Sigmoid colon (tissue), 7 donors: ENCODE measurements around the gene GATA2. TPM values are rescaled to one million over a fixed set of nuclear protein-coding genes. Genes with fewer than 3 reads are reported as not detected.

ENCODE experiments used
- DNase-seq: peaks from one replicate; pipeline ENCODE4 v3.0.0-alpha.2; 2019
- H3K27ac ChIP-seq, 4 donors: fragments of 200-600 bp; sonication (generic); one replicate each; pipeline ENCODE4 v1.5.1; 2016 to 2019; ENCODE audit warnings: mild to moderate bottlenecking in 1 of 4
- H3K27me3 ChIP-seq, 3 donors: fragments of 200-600 bp; sonication (generic); one replicate each; pipeline ENCODE4 v1.5.1; 2019; ENCODE audit warnings: mild to moderate bottlenecking in 1 of 3
- H3K36me3 ChIP-seq, 4 donors: fragments of 200-600 bp; sonication (generic); one replicate each; pipeline ENCODE4 v1.5.1; 2016 to 2019
- H3K4me1 ChIP-seq, 4 donors: fragments of 200-600 bp; sonication (generic); one replicate each; pipeline ENCODE4 v1.5.1; 2017 to 2019
- H3K4me3 ChIP-seq, 4 donors: fragments of 200-600 bp; sonication (generic); one replicate each; pipeline ENCODE4 v1.5.1; 2017 to 2019; ENCODE audit warnings: mild to moderate bottlenecking in 2 of 4, moderate library complexity in 1 of 4
- H3K9me3 ChIP-seq, 4 donors: fragments of 200-600 bp in 3 of 4; sonication (generic) in 3 of 4; one replicate each; pipeline versions ENCODE4 v1.5.1 to v1.6.1; 2013 to 2019
- EP300 ChIP-seq, 4 donors: sonication (generic); formaldehyde crosslinking; IDR thresholded peaks; one replicate each; pipeline ENCODE4 v1.6.1; 2017; ENCODE audit warnings: antibody characterized with exemption in 4 of 4
- POLR2A ChIP-seq, 2 donors: fragments of 450-650 bp; IDR thresholded peaks; one replicate each; pipeline ENCODE4 v1.6.1; 2016; ENCODE audit warnings: antibody characterized with exemption in 2 of 2, mild to moderate bottlenecking in 2 of 2, moderate library complexity in 2 of 2
- POLR2AphosphoS5 ChIP-seq, 4 donors: sonication (generic); formaldehyde crosslinking; IDR thresholded peaks; one replicate each; pipeline ENCODE4 v1.6.1; 2017; ENCODE audit warnings: antibody characterized with exemption in 4 of 4
- WGBS, 2 donors: extraction: QIAGEN DNeasy Blood & Tissue Kit; methylation state at CpG; one replicate each; pipeline ENCODE4 v1.1.7; 2013; 5-methylcytosine and 5-hydroxymethylcytosine counted together
- intact Hi-C: fragments of 100-400 bp; cut with DNase I; formaldehyde crosslinking; loops from one replicate; pipeline ENCODE4 v1.15.1; 2023
- polyA plus RNA-seq, 3 donors: library from polyadenylated mRNA; stranded (reverse); fragments of 200-250 nt; gene quantifications; one replicate each; pipeline ENCODE4 v1.2.3, GENCODE V29; 2013
- total RNA-seq, 4 donors: library from RNA; depleted of rRNA; stranded (reverse); fragments of >200 nt; gene quantifications; one replicate each; pipeline ENCODE4 v1.1.0, GENCODE V29; 2016
- TF ChIP-seq, protein P1 (sequence below), 4 experiments: fragments of 450-650 bp in 3 of 4; fragments of 200-600 bp in 1 of 4; IDR thresholded peaks; one replicate each; pipeline ENCODE4 v1.5.1; 2016 to 2019; ENCODE audit warnings: antibody characterized with exemption in 4 of 4, mild to moderate bottlenecking in 3 of 4, moderate library complexity in 2 of 4
- donor health status: healthy with polysubstance abuse.
- donor health status: Bipolar disorder and iron deficiency.
- donor health status: healthy.

GATA2 gene
- total and polyA plus RNA-seq, 7 donors, result 0.46 to 6.6 (median 3.5) TPM

DNA sequence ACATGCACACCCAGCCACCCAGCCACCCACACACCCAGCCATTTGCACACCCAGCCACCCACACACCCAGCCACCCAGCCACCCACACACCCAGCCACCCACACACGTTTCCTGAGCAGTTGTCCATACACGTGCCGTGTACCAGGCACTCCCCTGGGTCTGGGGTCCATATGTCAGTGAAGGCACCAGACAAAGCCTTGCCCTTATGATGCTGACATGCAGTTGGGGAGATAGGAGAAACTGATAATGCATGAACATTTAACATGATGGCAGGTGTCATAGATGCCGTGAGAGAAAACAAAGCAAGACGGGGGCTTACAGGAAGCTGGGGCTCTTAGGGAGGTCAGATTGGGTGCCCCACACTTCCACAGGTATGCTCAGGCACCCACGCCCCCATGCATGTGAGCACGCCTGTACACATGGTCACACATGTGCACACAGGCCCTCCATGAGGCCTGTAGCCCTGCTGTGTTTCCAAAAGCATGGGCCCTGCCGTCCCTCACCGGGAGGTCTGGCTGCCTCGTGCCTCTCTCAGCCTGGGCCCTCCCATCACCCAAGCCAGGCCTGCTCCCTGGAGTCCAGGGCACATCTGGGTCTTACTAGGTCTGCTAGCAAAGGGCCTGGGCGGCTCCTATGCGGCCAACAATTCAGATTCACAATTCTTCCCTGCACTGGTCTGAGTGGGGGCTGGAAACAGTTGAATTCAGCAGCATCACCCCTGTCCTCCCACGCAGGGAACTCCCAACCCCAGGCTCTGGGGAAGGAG, 22.7 kb downstream of the GATA2 start:
- WGBS, 2 donors, result 65 to 68% methylated on average over 13 of the region's 13 CpGs
- peaks cover 0 to 43% (median 10%) of the 10 kb centered on the region in 3 donors for H3K27me3 ChIP-seq
- intact Hi-C loops, result no loop called here

DNA sequence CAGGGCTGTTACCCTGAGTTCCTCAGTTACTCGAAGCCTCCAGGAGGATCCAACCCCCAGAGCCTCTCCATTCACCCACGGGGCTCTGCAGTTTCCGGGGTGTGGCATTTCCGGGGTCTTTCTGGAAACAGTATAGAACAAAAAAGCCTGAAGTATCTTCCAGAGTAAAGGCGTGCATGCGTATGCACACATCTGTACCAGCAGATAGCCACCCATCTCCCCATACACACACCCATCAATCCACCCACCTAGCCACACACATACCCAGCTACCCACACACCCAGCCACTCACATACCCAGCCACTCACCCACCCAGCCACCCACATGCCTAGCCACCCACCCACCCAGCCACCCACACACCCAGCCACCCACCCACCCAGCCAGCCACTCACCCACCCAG, 23.4 kb downstream of the GATA2 start:
- Histone ChIP-seq H3K4me3 (no peak overlapping the region), H3K9me3 (no peaks in the 10 kb centered on the region), H3K27me3 (peaks cover 0 to 46% (median 10%) of the 10 kb centered on the region in 3 donors), H3K36me3 (no peaks in the 10 kb centered on the region), H3K4me1 (no peaks in the 10 kb centered on the region), H3K27ac (no peak overlapping the region)
- WGBS, 2 donors, result 74 to 84% methylated on average over 6 of the region's 6 CpGs
- TF ChIP-seq POLR2A (IDR thresholded peaks at IDR 0.05), result no peak
- no peak for TF ChIP-seq EP300 (IDR thresholded peaks at IDR 0.05)
- TF ChIP-seq POLR2AphosphoS5 (IDR thresholded peaks at IDR 0.05), result no peak
- TF ChIP-seq, protein P1, sequence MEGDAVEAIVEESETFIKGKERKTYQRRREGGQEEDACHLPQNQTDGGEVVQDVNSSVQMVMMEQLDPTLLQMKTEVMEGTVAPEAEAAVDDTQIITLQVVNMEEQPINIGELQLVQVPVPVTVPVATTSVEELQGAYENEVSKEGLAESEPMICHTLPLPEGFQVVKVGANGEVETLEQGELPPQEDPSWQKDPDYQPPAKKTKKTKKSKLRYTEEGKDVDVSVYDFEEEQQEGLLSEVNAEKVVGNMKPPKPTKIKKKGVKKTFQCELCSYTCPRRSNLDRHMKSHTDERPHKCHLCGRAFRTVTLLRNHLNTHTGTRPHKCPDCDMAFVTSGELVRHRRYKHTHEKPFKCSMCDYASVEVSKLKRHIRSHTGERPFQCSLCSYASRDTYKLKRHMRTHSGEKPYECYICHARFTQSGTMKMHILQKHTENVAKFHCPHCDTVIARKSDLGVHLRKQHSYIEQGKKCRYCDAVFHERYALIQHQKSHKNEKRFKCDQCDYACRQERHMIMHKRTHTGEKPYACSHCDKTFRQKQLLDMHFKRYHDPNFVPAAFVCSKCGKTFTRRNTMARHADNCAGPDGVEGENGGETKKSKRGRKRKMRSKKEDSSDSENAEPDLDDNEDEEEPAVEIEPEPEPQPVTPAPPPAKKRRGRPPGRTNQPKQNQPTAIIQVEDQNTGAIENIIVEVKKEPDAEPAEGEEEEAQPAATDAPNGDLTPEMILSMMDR (IDR thresholded peaks at IDR 0.05), result no peak
- intact Hi-C loops, result no loop called here
- no peak for DNase-seq

More for the DNA sequence above, 22.7 kb downstream of the GATA2 start:
- H3K9me3 ChIP-seq, result no peaks in the 10 kb centered on the region
- H3K4me3 ChIP-seq, result no peak overlapping the region
- no peak for TF ChIP-seq POLR2A (IDR thresholded peaks at IDR 0.05)
- no peak for TF ChIP-seq POLR2AphosphoS5 (IDR thresholded peaks at IDR 0.05)
- TF ChIP-seq, protein P1 (IDR thresholded peaks at IDR 0.05), result no peak
- no peak for TF ChIP-seq EP300 (IDR thresholded peaks at IDR 0.05)
- no peak overlapping the region for H3K27ac ChIP-seq
- no peaks in the 10 kb centered on the region for H3K4me1 ChIP-seq
- no peak for DNase-seq
- H3K36me3 ChIP-seq, result no peaks in the 10 kb centered on the region

DNA sequence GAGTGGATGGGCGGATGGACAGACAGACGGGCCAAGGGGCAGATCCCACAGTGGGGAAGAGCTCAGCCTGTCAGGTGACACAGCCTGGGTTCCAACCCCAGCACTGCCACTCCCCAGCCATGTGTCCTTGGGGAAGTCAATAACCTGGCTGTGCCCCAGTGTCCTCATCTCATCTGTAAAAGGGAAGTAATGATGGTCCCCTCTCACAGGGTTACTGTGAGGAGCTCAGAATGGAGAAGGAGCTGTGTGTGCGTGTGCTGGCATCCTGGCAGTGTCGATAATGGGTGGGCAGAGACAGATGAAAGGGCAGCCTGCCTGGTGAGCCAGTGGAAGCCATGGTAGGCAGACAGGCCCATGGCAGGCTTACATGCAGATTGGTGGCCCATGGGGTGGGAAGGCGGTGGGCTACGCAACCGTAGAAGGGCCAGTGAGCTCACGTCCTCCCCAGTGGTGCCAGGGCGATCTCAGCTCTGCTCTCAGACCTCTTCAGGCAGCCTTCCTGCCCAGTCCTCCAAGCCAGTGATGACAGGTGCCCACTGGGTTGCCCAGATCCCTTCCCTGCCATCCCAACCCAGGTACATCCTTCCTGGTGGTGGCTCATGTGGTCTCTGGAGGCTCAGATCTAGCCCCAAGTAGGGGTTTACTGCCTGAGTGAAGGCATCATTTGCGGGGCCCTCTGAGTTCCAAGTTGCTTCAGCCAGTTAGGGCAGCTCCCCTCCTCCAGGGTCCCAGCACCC, 24.0 kb downstream of the GATA2 start:
- TF ChIP-seq EP300 (IDR thresholded peaks at IDR 0.05) (no peak), POLR2AphosphoS5 (IDR thresholded peaks at IDR 0.05) (no peak), POLR2A (IDR thresholded peaks at IDR 0.05) (no peak)
- TF ChIP-seq, protein P1 (IDR thresholded peaks at IDR 0.05), result no peak
- Histone ChIP-seq H3K9me3 (no peaks in the 10 kb centered on the region), H3K4me1 (no peaks in the 10 kb centered on the region), H3K27ac (no peak overlapping the region), H3K36me3 (no peaks in the 10 kb centered on the region), H3K4me3 (no peak overlapping the region), H3K27me3 (peaks cover 0 to 46% (median 10%) of the 10 kb centered on the region in 3 donors)
- 87 to 90% methylated on average over 10 of the region's 10 CpGs for WGBS, 2 donors
- DNase-seq, result no peak
- intact Hi-C loops, result no loop called here

DNA sequence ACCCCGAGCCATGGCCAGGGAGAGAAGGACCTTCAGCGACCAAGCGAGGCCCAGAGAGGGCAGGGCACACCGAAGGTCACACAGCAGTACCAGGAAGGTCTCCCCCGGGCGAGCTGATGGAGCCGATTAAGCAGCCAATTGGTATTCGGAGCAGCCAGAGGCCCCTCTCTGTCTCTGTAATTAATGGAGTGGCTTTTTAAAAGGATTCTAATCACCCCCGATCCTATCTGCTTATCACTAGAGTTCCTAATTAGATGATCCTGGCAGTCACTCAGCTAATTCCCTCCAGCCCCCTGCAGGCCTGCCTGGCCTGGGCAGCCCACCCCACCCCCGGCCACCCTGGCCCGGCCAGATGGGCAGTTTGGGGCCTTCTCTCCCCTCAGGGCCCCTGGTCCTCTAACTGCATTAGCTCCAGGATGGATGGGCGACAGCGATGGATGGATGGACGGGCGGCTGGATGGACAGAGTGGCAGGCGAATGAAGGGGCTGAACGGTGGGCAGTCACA, 24.7 kb downstream of the GATA2 start:
- no peak overlapping the region for H3K4me3 ChIP-seq
- DNase-seq, result no peak
- H3K27ac ChIP-seq, result no peak overlapping the region
- intact Hi-C loops, result no loop called here
- no peaks in the 10 kb centered on the region for H3K4me1 ChIP-seq
- TF ChIP-seq, protein P1 (IDR thresholded peaks at IDR 0.05), result no peak
- H3K36me3 ChIP-seq, result no peaks in the 10 kb centered on the region
- peaks cover 0 to 44% (median 10%) of the 10 kb centered on the region in 3 donors for H3K27me3 ChIP-seq
- WGBS, 2 donors, result 85 to 87% methylated on average over 17 of the region's 17 CpGs
- no peaks in the 10 kb centered on the region for H3K9me3 ChIP-seq
